ENCODE measurements around the gene MAP4K4. TPM values are rescaled to one million over a fixed set of nuclear protein-coding genes. Genes with fewer than 3 reads are reported as not detected.

MAP4K4 gene
- 10 to 100 TPM; 33.8 to 47.3 (median 35.7) TPM for total RNA-seq

DNA sequence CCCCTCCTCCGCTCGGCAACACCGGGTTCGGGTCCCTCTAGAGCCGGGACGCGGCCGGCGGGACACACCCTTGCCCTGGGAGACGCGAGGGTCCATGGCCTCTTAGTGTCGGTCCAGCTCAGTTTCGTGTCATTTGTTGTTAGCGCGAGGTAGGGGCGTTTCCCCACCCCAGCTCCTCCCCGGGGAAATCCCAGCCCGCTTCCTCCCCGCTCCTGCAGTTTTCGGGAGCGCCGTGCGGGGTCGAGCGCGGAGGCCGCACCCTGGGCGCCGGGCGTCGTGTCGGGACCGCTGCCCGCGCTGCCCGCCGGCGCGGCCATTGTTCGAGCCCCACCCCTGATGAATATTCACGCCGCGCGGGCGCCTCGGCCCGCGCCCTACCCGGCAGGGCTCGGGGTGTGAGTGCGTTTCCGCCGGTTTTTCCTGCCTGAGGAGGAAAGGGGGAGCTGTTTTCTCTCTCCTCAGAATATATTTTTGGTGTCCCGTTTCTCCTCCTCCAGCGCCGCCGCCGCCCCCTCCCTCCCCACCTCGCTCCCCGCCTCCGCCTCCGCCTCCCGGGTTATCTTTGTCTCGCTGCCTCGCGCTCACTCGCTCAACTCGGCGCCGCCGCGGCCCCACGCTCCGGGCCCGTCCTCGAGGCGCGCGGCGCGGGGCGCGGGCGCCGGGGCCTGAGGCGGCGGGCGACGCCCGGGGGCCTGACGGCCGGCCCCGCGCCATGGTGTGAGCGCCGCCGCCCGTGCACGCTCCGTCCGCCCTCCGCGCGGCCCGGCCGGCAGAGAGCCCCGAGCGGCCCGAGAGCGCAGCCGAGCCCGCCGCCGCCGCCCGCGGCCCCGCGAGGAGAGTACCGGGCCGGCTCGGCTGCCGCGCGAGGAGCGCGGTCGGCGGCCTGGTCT, at the start of gene MAP4K4:
Gene MAP4K4 (plus strand): TSS at position 584 of the 890 bp plus-strand sequence. CDS start 374 bp downstream, outside the sequence.
- H3K27ac ChIP-seq: peak within 1 kb of the TSS; percentile 60 to 85 (median 81)
- TF ChIP-seq, protein P1, sequence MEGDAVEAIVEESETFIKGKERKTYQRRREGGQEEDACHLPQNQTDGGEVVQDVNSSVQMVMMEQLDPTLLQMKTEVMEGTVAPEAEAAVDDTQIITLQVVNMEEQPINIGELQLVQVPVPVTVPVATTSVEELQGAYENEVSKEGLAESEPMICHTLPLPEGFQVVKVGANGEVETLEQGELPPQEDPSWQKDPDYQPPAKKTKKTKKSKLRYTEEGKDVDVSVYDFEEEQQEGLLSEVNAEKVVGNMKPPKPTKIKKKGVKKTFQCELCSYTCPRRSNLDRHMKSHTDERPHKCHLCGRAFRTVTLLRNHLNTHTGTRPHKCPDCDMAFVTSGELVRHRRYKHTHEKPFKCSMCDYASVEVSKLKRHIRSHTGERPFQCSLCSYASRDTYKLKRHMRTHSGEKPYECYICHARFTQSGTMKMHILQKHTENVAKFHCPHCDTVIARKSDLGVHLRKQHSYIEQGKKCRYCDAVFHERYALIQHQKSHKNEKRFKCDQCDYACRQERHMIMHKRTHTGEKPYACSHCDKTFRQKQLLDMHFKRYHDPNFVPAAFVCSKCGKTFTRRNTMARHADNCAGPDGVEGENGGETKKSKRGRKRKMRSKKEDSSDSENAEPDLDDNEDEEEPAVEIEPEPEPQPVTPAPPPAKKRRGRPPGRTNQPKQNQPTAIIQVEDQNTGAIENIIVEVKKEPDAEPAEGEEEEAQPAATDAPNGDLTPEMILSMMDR (IDR thresholded peaks at IDR 0.05): peak in 2 of 6 experiments; percentile 23 to 37
- TF ChIP-seq POLR2A (IDR thresholded peaks at IDR 0.05): peak in 1 of 2 donors; percentile 55
- no peaks in the 10 kb centered on the region for H3K9me3 ChIP-seq
- H3K27me3 ChIP-seq: no peaks in the 10 kb centered on the region
- WGBS, 2 donors: 0 to 1% methylated on average over 41 to 69 of the region's 129 CpGs
- intact Hi-C loops (cut with DNase I): loop anchor here (10.0 kb wide), 1 partner anchor 137 kb away; no protein-coding TSS in a partner anchor
- H3K4me3 ChIP-seq (replicated peaks in 1 of 3): peak within 1 kb of the TSS; percentile 28 to 58 (median 54)
- peaks cover 14 to 20% of the 10 kb centered on the region in 2 donors for H3K4me1 ChIP-seq
- H3K36me3 ChIP-seq: no peaks in the 10 kb centered on the region
- peak; percentile 72 to 76 for DNase-seq

DNA sequence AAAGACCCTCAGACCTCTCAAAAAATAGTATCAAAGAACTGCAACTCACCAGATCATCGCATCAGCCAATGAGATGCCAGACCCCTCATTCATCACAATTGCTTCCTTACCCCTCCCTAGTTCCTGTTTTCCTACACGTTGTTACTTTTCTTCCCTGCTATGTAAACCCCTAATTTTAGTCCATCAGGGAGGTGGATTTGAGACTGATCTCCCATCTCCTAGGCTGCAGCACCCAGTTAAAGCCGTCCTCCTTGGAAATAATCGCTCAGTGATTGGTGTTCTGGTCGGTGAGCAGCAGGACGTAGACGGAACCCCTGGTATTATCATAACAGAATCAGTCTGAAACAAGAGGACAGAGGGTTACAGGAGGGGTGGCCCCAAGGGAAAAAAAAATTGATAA, 44.0 kb upstream of the MAP4K4 start:
- intact Hi-C loops (cut with DNase I): no loop called here
- H3K9me3 ChIP-seq: no peaks in the 10 kb centered on the region
- TF ChIP-seq, protein P1 (IDR thresholded peaks at IDR 0.05): no peak
- no peak for TF ChIP-seq POLR2A (IDR thresholded peaks at IDR 0.05)
- H3K4me1 ChIP-seq: no peaks in the 10 kb centered on the region
- no peak overlapping the region for H3K4me3 ChIP-seq (replicated peaks in 1 of 3)
- no peak for DNase-seq
- no peaks in the 10 kb centered on the region for H3K27me3 ChIP-seq
- WGBS, 2 donors: 74% methylated on average over 7 of the region's 7 CpGs
- H3K27ac ChIP-seq: no peak overlapping the region
- no peaks in the 10 kb centered on the region for H3K36me3 ChIP-seq

DNA sequence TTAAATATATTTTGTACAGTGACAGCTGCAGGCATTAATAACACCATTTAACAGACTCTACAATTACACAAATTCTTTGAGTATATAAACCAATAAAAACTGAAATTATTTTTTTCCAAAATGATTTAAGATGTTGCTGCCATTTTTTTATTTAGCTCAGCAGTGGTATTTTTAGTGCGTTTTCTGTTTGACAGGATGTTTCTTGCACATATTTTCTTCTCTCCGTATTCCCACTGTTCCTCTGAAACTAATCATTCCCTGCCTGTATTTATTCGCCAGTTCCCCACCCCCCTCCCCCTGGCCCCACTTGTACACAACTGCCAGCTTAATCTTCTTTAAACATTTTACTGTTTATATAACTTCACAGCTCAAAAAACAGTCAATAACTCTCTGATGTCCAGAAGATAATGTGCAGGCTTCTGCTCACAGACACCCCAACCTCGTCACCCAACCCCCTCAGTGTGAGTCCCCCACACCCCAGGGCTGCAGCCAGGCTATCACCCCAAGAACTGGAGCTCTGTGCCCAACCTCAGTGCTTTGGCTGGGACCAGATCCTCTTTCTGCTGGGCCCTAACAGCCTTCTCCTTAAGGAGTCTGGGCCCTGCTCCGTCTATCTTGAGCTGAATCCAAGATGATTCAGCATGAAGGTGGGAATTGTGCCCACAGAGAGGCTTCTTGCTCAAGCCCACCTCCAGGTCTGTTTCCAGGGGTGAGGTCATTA, 41.6 kb upstream of the MAP4K4 start:
- 69 to 82% methylated on average over 5 of the region's 5 CpGs for WGBS, 2 donors
- Histone ChIP-seq H3K9me3 (no peaks in the 10 kb centered on the region), H3K27ac (no peak overlapping the region), H3K4me1 (no peaks in the 10 kb centered on the region), H3K27me3 (no peaks in the 10 kb centered on the region), H3K36me3 (no peaks in the 10 kb centered on the region), H3K4me3 (replicated peaks in 1 of 3) (no peak overlapping the region)
- TF ChIP-seq, protein P1 (IDR thresholded peaks at IDR 0.05): no peak
- intact Hi-C loops (cut with DNase I): no loop called here
- no peak for DNase-seq

DNA sequence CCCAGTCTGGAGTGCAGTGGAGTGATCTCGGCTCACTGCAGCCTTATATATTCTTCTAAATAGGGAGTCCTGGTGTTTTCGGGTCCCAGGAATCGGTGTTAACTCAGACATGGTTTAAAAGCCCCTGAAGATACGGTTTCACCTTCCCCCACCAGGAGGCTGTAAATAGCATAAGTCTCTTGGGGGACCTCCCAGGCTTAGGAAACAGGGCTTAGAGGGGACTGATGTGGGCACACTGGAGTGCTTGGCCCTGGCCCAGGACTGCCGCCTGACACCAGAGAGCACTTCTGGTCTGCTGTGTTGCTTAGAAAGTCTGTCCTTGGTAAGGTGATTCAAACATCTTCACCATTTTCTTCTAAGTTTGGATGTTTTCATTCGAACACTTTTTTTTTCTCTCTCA, 39.7 kb upstream of the MAP4K4 start:
- TF ChIP-seq, protein P1 (IDR thresholded peaks at IDR 0.05): no peak
- no peak for TF ChIP-seq POLR2A (IDR thresholded peaks at IDR 0.05)
- no peaks in the 10 kb centered on the region for H3K9me3 ChIP-seq
- DNase-seq: no peak
- H3K27me3 ChIP-seq: no peaks in the 10 kb centered on the region
- intact Hi-C loops (cut with DNase I): no loop called here
- 82 to 90% methylated on average over 6 of the region's 6 CpGs for WGBS, 2 donors
- no peaks in the 10 kb centered on the region for H3K4me1 ChIP-seq
- no peaks in the 10 kb centered on the region for H3K36me3 ChIP-seq
- H3K4me3 ChIP-seq (replicated peaks in 1 of 3): no peak overlapping the region
- no peak overlapping the region for H3K27ac ChIP-seq

DNA sequence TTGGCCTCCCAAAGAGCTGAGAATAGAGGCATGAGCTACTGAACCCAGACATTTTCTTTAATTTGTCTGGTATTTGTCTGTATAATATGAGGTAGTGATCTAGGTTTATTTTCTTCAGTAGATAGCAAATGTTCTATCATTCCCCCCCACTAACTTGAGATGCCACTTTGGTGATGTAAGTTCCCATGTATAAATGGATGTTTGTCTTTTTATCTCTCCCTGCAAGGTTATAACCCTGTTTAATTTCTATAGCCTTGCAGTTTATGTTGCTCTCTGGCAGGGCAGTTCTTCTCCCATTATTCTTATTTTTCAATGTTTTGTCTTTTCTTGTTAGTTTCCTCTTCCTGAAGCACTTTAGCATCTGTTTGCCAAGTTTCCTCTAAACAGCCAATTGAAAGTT, 39.1 kb upstream of the MAP4K4 start:
- H3K4me1 ChIP-seq: no peaks in the 10 kb centered on the region
- DNase-seq: no peak
- TF ChIP-seq, protein P1 (IDR thresholded peaks at IDR 0.05): no peak
- no peak for TF ChIP-seq POLR2A (IDR thresholded peaks at IDR 0.05)
- no peaks in the 10 kb centered on the region for H3K36me3 ChIP-seq
- intact Hi-C loops (cut with DNase I): no loop called here
- H3K27me3 ChIP-seq: no peaks in the 10 kb centered on the region
- H3K4me3 ChIP-seq (replicated peaks in 1 of 3): no peak overlapping the region
- H3K9me3 ChIP-seq: no peaks in the 10 kb centered on the region
- H3K27ac ChIP-seq: no peak overlapping the region

All from thyroid gland (tissue), 4 donors.